Dendritic cell treated with granulocyte-macrophage colony-stimulating factor and Interleukin-4, amounts not matched to agents 40 ng/mL and 50 ng/mL, for 4 days (primary cell): ENCODE data around the gene FCRL2.

Experiments used
- H3K27ac Mint-ChIP-seq: one replicate; pipeline ENCODE4 v1.8.0; 2022; ENCODE audit warnings: mild to moderate bottlenecking, mixed read lengths
- H3K27me3 Mint-ChIP-seq: one replicate; pipeline ENCODE4 v1.8.0; 2022; ENCODE audit warnings: mild to moderate bottlenecking, mixed read lengths
- H3K36me3 Mint-ChIP-seq: one replicate; pipeline ENCODE4 v1.8.0; 2022; ENCODE audit warnings: low read depth, mixed read lengths
- H3K4me1 Mint-ChIP-seq: one replicate; pipeline ENCODE4 v1.8.0; 2022; ENCODE audit warnings: low read depth, mixed read lengths
- H3K4me3 Mint-ChIP-seq: one replicate; pipeline ENCODE4 v1.8.0; 2022; ENCODE audit warnings: mild to moderate bottlenecking, moderate library complexity, mixed read lengths
- H3K9me3 Mint-ChIP-seq: one replicate; pipeline ENCODE4 v1.8.0; 2022; ENCODE audit warnings: mixed read lengths
- intact Hi-C: fragments of 100-400 bp; cut with micrococcal nuclease; formaldehyde crosslinking; loops from one replicate; pipeline ENCODE4 v1.15.0; 2022

Gene FCRL2

GRCh38 chr1:157732755-157733154 lies 44.2 kb downstream of the FCRL2 start:
- Mint-ChIP-seq H3K36me3 (no peaks in the 10 kb centered on the region), H3K27me3 (peaks cover 4% of the 10 kb centered on the region), H3K9me3 (no peaks in the 10 kb centered on the region), H3K4me1 (peaks cover 16% of the 10 kb centered on the region), H3K27ac (no peak overlapping the region), H3K4me3 (no peak overlapping the region)
- intact Hi-C loops = no loop called here

GRCh38 chr1:157725221-157725577 lies 51.7 kb downstream of the FCRL2 start:
- no peaks in the 10 kb centered on the region for H3K36me3 Mint-ChIP-seq
- peaks cover 23% of the 10 kb centered on the region for H3K9me3 Mint-ChIP-seq
- peaks cover 10% of the 10 kb centered on the region for H3K27me3 Mint-ChIP-seq
- intact Hi-C loops = no loop called here
- H3K27ac Mint-ChIP-seq = no peak overlapping the region
- no peak overlapping the region for H3K4me3 Mint-ChIP-seq
- peaks cover 5% of the 10 kb centered on the region for H3K4me1 Mint-ChIP-seq

GRCh38 chr1:157724537-157725220 lies 52.3 kb downstream of the FCRL2 start:
- Mint-ChIP-seq H3K9me3 (peaks cover 23% of the 10 kb centered on the region), H3K27ac (no peak overlapping the region), H3K4me3 (no peak overlapping the region), H3K36me3 (no peaks in the 10 kb centered on the region), H3K4me1 (peaks cover 5% of the 10 kb centered on the region), H3K27me3 (peaks cover 10% of the 10 kb centered on the region)
- intact Hi-C loops = no loop called here

- peaks cover 9% of the 10 kb centered on the region for H3K27me3 Mint-ChIP-seq
- intact Hi-C loops = no loop called here
- no peaks in the 10 kb centered on the region for H3K36me3 Mint-ChIP-seq
- H3K4me1 Mint-ChIP-seq = peaks cover 5% of the 10 kb centered on the region
- no peak overlapping the region for H3K4me3 Mint-ChIP-seq
- H3K9me3 Mint-ChIP-seq = peaks cover 23% of the 10 kb centered on the region
- no peak overlapping the region for H3K27ac Mint-ChIP-seq
Observed at GRCh38 chr1:157723157-157723556, 53.8 kb downstream of the FCRL2 start.

GRCh38 chr1:157721985-157722384 lies 54.9 kb downstream of the FCRL2 start:
- intact Hi-C loops = no loop called here
- peaks cover 23% of the 10 kb centered on the region for H3K9me3 Mint-ChIP-seq
- peaks cover 5% of the 10 kb centered on the region for H3K4me1 Mint-ChIP-seq

GRCh38 chr1:157715736-157716135 lies 61.2 kb downstream of the FCRL2 start:
- intact Hi-C loops = no loop called here
- Mint-ChIP-seq H3K27me3 (no peaks in the 10 kb centered on the region), H3K27ac (no peak overlapping the region), H3K36me3 (no peaks in the 10 kb centered on the region), H3K9me3 (peaks cover 2% of the 10 kb centered on the region), H3K4me1 (no peaks in the 10 kb centered on the region), H3K4me3 (no peak overlapping the region)

More at GRCh38 chr1:157721985-157722384, 54.9 kb downstream of the FCRL2 start:
- no peaks in the 10 kb centered on the region for H3K36me3 Mint-ChIP-seq
- no peak overlapping the region for H3K27ac Mint-ChIP-seq
- peaks cover 3% of the 10 kb centered on the region for H3K27me3 Mint-ChIP-seq
- H3K4me3 Mint-ChIP-seq = no peak overlapping the region

GRCh38 chr1:157711802-157712201 lies 65.1 kb downstream of the FCRL2 start:
- Mint-ChIP-seq H3K36me3 (no peaks in the 10 kb centered on the region), H3K27me3 (peaks cover 17% of the 10 kb centered on the region), H3K9me3 (no peaks in the 10 kb centered on the region), H3K4me3 (no peak overlapping the region), H3K4me1 (no peaks in the 10 kb centered on the region), H3K27ac (no peak overlapping the region)
- intact Hi-C loops = no loop called here

GRCh38 chr1:157704878-157705277 lies 72.1 kb downstream of the FCRL2 start:
- no peaks in the 10 kb centered on the region for H3K4me1 Mint-ChIP-seq
- intact Hi-C loops = no loop called here
- H3K27ac Mint-ChIP-seq = no peak overlapping the region
- H3K27me3 Mint-ChIP-seq = peaks cover 44% of the 10 kb centered on the region
- H3K9me3 Mint-ChIP-seq = no peaks in the 10 kb centered on the region
- no peaks in the 10 kb centered on the region for H3K36me3 Mint-ChIP-seq
- no peak overlapping the region for H3K4me3 Mint-ChIP-seq

GRCh38 chr1:157703981-157704380 lies 73.0 kb downstream of the FCRL2 start:
- H3K4me3 Mint-ChIP-seq = no peak overlapping the region
- no peaks in the 10 kb centered on the region for H3K9me3 Mint-ChIP-seq
- H3K27me3 Mint-ChIP-seq = peaks cover 45% of the 10 kb centered on the region
- intact Hi-C loops = no loop called here
- H3K27ac Mint-ChIP-seq = no peak overlapping the region
- no peaks in the 10 kb centered on the region for H3K36me3 Mint-ChIP-seq
- H3K4me1 Mint-ChIP-seq = no peaks in the 10 kb centered on the region

- Mint-ChIP-seq H3K4me1 (no peaks in the 10 kb centered on the region), H3K9me3 (no peaks in the 10 kb centered on the region), H3K36me3 (no peaks in the 10 kb centered on the region), H3K27me3 (peaks cover 49% of the 10 kb centered on the region), H3K4me3 (no peak overlapping the region), H3K27ac (no peak overlapping the region)
- intact Hi-C loops = no loop called here
Observed at GRCh38 chr1:157702308-157702825, 74.6 kb downstream of the FCRL2 start.

- no peak within 1 kb of the TSS for H3K27ac Mint-ChIP-seq
- no peaks in the 10 kb centered on the region for H3K4me1 Mint-ChIP-seq
- intact Hi-C loops = no loop called here
- no peak within 1 kb of the TSS for H3K4me3 Mint-ChIP-seq
- no peaks in the 10 kb centered on the region for H3K9me3 Mint-ChIP-seq
- peaks cover 52% of the 10 kb centered on the region for H3K27me3 Mint-ChIP-seq
- no peaks in the 10 kb centered on the region for H3K36me3 Mint-ChIP-seq
Observed at GRCh38 chr1:157700732-157701131, 76.2 kb downstream of the FCRL2 start, which contains the start of gene FCRL3. FCRL3 (minus strand) TSS chr1:157700769; CDS start chr1:157700489, 280 bp downstream.

GRCh38 chr1:157700305-157700704 lies 76.6 kb downstream of the FCRL2 start:
- Mint-ChIP-seq H3K36me3 (no peaks in the 10 kb centered on the region), H3K4me3 (no peak overlapping the region), H3K9me3 (no peaks in the 10 kb centered on the region), H3K27ac (no peak overlapping the region), H3K27me3 (peaks cover 50% of the 10 kb centered on the region), H3K4me1 (no peaks in the 10 kb centered on the region)
- intact Hi-C loops = no loop called here

GRCh38 chr1:157697781-157698569 lies 79.0 kb downstream of the FCRL2 start:
- Mint-ChIP-seq H3K4me1 (no peaks in the 10 kb centered on the region), H3K27ac (no peak overlapping the region), H3K36me3 (no peaks in the 10 kb centered on the region), H3K4me3 (no peak overlapping the region), H3K9me3 (no peaks in the 10 kb centered on the region), H3K27me3 (peaks cover 51% of the 10 kb centered on the region)
- intact Hi-C loops = no loop called here

- intact Hi-C loops = no loop called here
- Mint-ChIP-seq H3K27me3 (peaks cover 48% of the 10 kb centered on the region), H3K4me3 (no peak overlapping the region)
Observed at GRCh38 chr1:157696966-157697628, 79.8 kb downstream of the FCRL2 start.

More at GRCh38 chr1:157696966-157697628, 79.8 kb downstream of the FCRL2 start:
- Mint-ChIP-seq H3K27ac (no peak overlapping the region), H3K36me3 (no peaks in the 10 kb centered on the region), H3K9me3 (no peaks in the 10 kb centered on the region), H3K4me1 (no peaks in the 10 kb centered on the region)
